ENCODE data around the gene SCAMP5. TPM values are rescaled to one million over a fixed set of nuclear protein-coding genes. Genes with fewer than 3 reads are reported as not detected.

The SCAMP5 gene
- total RNA-seq, 1 experiment from 2014 or later, result 7.0 TPM

- ATAC-seq, result no peak
- Histone ChIP-seq H4K20me1 (ENCODE audit: low read length) (no peaks in the 10 kb centered on the region), H3K79me2 (ENCODE audit: low read length) (no peaks in the 10 kb centered on the region), H3K27ac (ENCODE audit: low read length) (no peak overlapping the region), H3F3A (ENCODE audit: low read length, unreplicated experiment) (peaks cover 3% of the 10 kb centered on the region), H3K9ac (ENCODE audit: low read length) (no peak overlapping the region), H3K36me3 (ENCODE audit: low read depth, low read length) (peaks cover 3% of the 10 kb centered on the region; the same call in 1 of the 2 replicates), H3K4me2 (ENCODE audit: low read length) (no peak overlapping the region), H3K27me3 (ENCODE audit: low read length) (no peaks in the 10 kb centered on the region), H3K9me2 (replicated peaks; ENCODE audit: low read length) (no peaks in the 10 kb centered on the region), H3K4me3 (ENCODE audit: low read length) (no peak overlapping the region), H2AFZ (ENCODE audit: low read length) (no peak overlapping the region), H3K4me1 (ENCODE audit: insufficient read depth, low read length) (peaks cover 21% of the 10 kb centered on the region), H3K9me3 (ENCODE audit: low read length) (peaks cover 3% of the 10 kb centered on the region; the same call in 1 of the 2 replicates)
- CTCF ChIA-PET, result no interaction called here
- no peak for DNase-seq
- POLR2A ChIA-PET (ENCODE audit: unreplicated experiment), result no interaction called here
- no TSS peak for BruUV-seq (replicated peaks)
- no peak for TF ChIP-seq EZH2 (IDR thresholded peaks at IDR 0.05; ENCODE audit: low read length, unreplicated experiment)
- no peak for TF ChIP-seq CTCF (conservative IDR thresholded peaks at IDR 0.05; ENCODE audit: low read depth, low read length)
- TF ChIP-seq EZH2phosphoT487 (IDR thresholded peaks at IDR 0.05; ENCODE audit: borderline replicate concordance, low read length), result no peak
- intact Hi-C loops (cut with micrococcal nuclease), result no loop called here
Observed at GRCh38 chr15:75070674-75071073, 75.3 kb downstream of the SCAMP5 start.

Other genes starting within 250 kb of the SCAMP5 start
- not detected in 2 replicates for gene CYP1A2, start 246.7 kb upstream of the SCAMP5 start, total RNA-seq (2014; rRNA removed)
- 38.0 and 50.3 TPM in 2 replicates for gene CSK, start 213.5 kb upstream of the SCAMP5 start, total RNA-seq (2014; rRNA removed)
- not detected in 2 replicates for gene LMAN1L, start 182.7 kb upstream of the SCAMP5 start, total RNA-seq (2014; rRNA removed)
- not detected in 2 replicates for gene CPLX3, start 168.9 kb upstream of the SCAMP5 start, total RNA-seq (2014; rRNA removed)
- 20.3 and 29.7 TPM in 2 replicates for gene ULK3, start 152.4 kb upstream of the SCAMP5 start, total RNA-seq (2014; rRNA removed)
- gene SCAMP2, start 122.2 kb upstream of the SCAMP5 start, total RNA-seq (2014; rRNA removed), result 30.1 and 39.1 TPM in 2 replicates
- 30.6 and 35.2 TPM in 2 replicates for gene MPI, start 105.5 kb upstream of the SCAMP5 start, total RNA-seq (2014; rRNA removed)
- 23.8 and 24.3 TPM in 2 replicates for gene FAM219B, start 88.7 kb upstream of the SCAMP5 start, total RNA-seq (2014; rRNA removed)
- gene COX5A, start 57.5 kb upstream of the SCAMP5 start, total RNA-seq (2014; rRNA removed), result 109 and 145 TPM in 2 replicates
- 6.6 and 7.1 TPM in 2 replicates for gene RPP25, start 38.8 kb upstream of the SCAMP5 start, total RNA-seq (2014; rRNA removed)
- 31.0 and 31.5 TPM in 2 replicates for gene PPCDC, start 28.0 kb downstream of the SCAMP5 start, total RNA-seq (2014; rRNA removed)
- 23.8 and 31.0 TPM in 2 replicates for gene C15orf39, start 206.3 kb downstream of the SCAMP5 start, total RNA-seq (2014; rRNA removed)

Measured in PC-3 (cell line).